HCT116 (cell line): ENCODE results near the gene CALML6. TPM values are rescaled to one million over a fixed set of nuclear protein-coding genes. Genes with fewer than 3 reads are reported as not detected.

Experiments used
- ATAC-seq: fragments of 200-7000 bp; cut with Tn5 transposase; 2 replicates; pipeline ENCODE4 v1.9.1; 2020; ENCODE audit warnings: mild to moderate bottlenecking, moderate library complexity
- BruUV-seq: library from RNA; stranded (reverse); fragments of 400-500 nt; replicated peaks from 2 replicates; lab custom pipeline; 2021; lab: Mats Ljungman, UMichigan
- CTCF ChIA-PET: fragments of 300-600 bp; sonication (Branson Sonifier 250); formaldehyde crosslinking; loops from one replicate; lab custom pipeline; 2021; ENCODE audit warnings: antibody characterized with exemption; lab: Charles Lee
- POLR2A ChIA-PET: fragments of 300-600, 350-600 bp; sonication (Branson Sonifier 250); formaldehyde crosslinking; loops from one replicate; lab custom pipeline; 2021; ENCODE audit warnings: antibody characterized with exemption; lab: Charles Lee
- RAD21 ChIA-PET, 2 experiments: fragments of 300-600 bp; sonication (Branson Sonifier 250); formaldehyde crosslinking; loops; one replicate each; lab custom pipeline; 2023; ENCODE audit warnings: low total read pairs in 2 of 2; ENCODE audit not compliant: uncharacterized antibody in 2 of 2, unreplicated experiment in 2 of 2, low non-redundant PET in 1 of 2; lab: Charles Lee
- DNase-seq: peaks from one replicate; pipeline ENCODE4 v3.0.0-alpha.2; 2010; ENCODE audit warnings: low read depth, low spot score
- H2AFZ ChIP-seq: fragments of 200-600 bp; shearing (Covaris generic), sonication (generic); 2 replicates; pipeline ENCODE4 v1.6.1; 2017; ENCODE audit warnings: low read depth, mixed run types, mixed read lengths, antibody characterized with exemption, low read length; ENCODE audit not compliant: poor library complexity, severe bottlenecking
- H3K27ac ChIP-seq: 2 replicates; pipeline ENCODE4 v1.5.1; 2012; ENCODE audit warnings: low read depth, low read length
- H3K27me3 ChIP-seq: fragments of 200-600 bp; sonication (generic); 2 replicates; pipeline ENCODE4 v1.6.1; 2016; ENCODE audit warnings: mixed run types, low read length, mixed read lengths; ENCODE audit not compliant: insufficient read depth
- H3K36me3 ChIP-seq, 2 experiments: fragments of 200-500 bp in 1 of 2; fragments of 200-600 bp in 1 of 2; sonication (Bioruptor generic) in 1 of 2; sonication (generic) in 1 of 2; 2 replicates each; pipeline versions ENCODE4 v1.5.1 to v1.6.1; 2014 to 2016; ENCODE audit warnings: low read length in 2 of 2, inconsistent platforms in 1 of 2, mixed read lengths in 1 of 2, mixed run types in 1 of 2; ENCODE audit not compliant: insufficient read depth in 2 of 2, control insufficient read depth in 1 of 2
- H3K4me1 ChIP-seq, 2 experiments: fragments of 200-600 bp in 1 of 2; sonication (generic) in 1 of 2; 2 replicates each; pipeline versions ENCODE4 v1.5.1 to v1.6.1; 2012 to 2017; ENCODE audit warnings: low read length in 2 of 2, inconsistent platforms in 1 of 2, mild to moderate bottlenecking in 1 of 2, mixed read lengths in 1 of 2, mixed run types in 1 of 2, moderate library complexity in 1 of 2; ENCODE audit not compliant: insufficient read depth in 2 of 2, control insufficient read depth in 1 of 2
- H3K4me2 ChIP-seq: fragments of 200-600 bp; sonication (generic); 2 replicates; pipeline ENCODE4 v1.6.1; 2017; ENCODE audit warnings: mixed run types, low read length, mixed read lengths
- H3K4me3 ChIP-seq, 2 experiments: fragments of 200-600 bp in 1 of 2; sonication (generic) in 1 of 2; replicated peaks in 1 of 2; 2 replicates each; pipeline ENCODE4 v1.5.1; 2011 to 2016; ENCODE audit warnings: low read length in 2 of 2, control low read depth in 1 of 2, low read depth in 1 of 2, mild to moderate bottlenecking in 1 of 2, mixed read lengths in 1 of 2, mixed run types in 1 of 2
- H3K79me2 ChIP-seq: fragments of 200-600 bp; sonication (generic); 2 replicates; pipeline ENCODE4 v1.6.1; 2017; ENCODE audit warnings: mild to moderate bottlenecking, mixed run types, low read length, moderate library complexity, mixed read lengths; ENCODE audit not compliant: insufficient read depth
- H3K9ac ChIP-seq: fragments of 200-600 bp; sonication (generic); 2 replicates; pipeline ENCODE4 v1.6.1; 2016; ENCODE audit warnings: low read length, mixed read lengths
- H3K9me2 ChIP-seq: fragments of 200-600 bp; sonication (generic), shearing (Covaris generic); 2 replicates; pipeline ENCODE4 v1.6.1; 2017; ENCODE audit warnings: mixed run types, mild to moderate bottlenecking, moderate library complexity; ENCODE audit not compliant: insufficient read depth
- H3K9me3 ChIP-seq, 2 experiments: fragments of 200-500 bp in 1 of 2; fragments of 200-600 bp in 1 of 2; sonication (Bioruptor generic) in 1 of 2; sonication (generic) in 1 of 2; 2 replicates each; pipeline ENCODE4 v1.6.1; 2014 to 2017; ENCODE audit warnings: low read length in 2 of 2, mixed read lengths in 2 of 2, inconsistent platforms in 1 of 2, low read depth in 1 of 2, mild to moderate bottlenecking in 1 of 2, mixed run types in 1 of 2, moderate library complexity in 1 of 2; ENCODE audit not compliant: control insufficient read depth in 1 of 2, insufficient read depth in 1 of 2
- H4K20me1 ChIP-seq: fragments of 200-600 bp; sonication (generic), shearing (Covaris generic); 2 replicates; pipeline ENCODE4 v1.6.1; 2017; ENCODE audit warnings: mixed run types, mild to moderate bottlenecking, moderate library complexity; ENCODE audit not compliant: insufficient read depth
- ATF3 ChIP-seq: IDR thresholded peaks from 2 replicates; pipeline ENCODE4 v1.6.1; 2012
- CEBPB ChIP-seq: IDR thresholded peaks from 2 replicates; pipeline ENCODE4 v1.6.1; 2012; ENCODE audit warnings: low read depth
- CTCF ChIP-seq, 3 experiments: fragments of 200-600 bp in 1 of 3; sonication (generic) in 1 of 3; IDR thresholded peaks in 2 of 3; conservative IDR thresholded peaks in 1 of 3; 2 replicates each; pipeline ENCODE4 v1.5.1; 2012 to 2017; ENCODE audit warnings: low read depth in 2 of 3, low read length in 2 of 3, antibody characterized with exemption in 1 of 3, borderline replicate concordance in 1 of 3, control low read depth in 1 of 3, mild to moderate bottlenecking in 1 of 3, mixed read lengths in 1 of 3, mixed run types in 1 of 3, moderate library complexity in 1 of 3; ENCODE audit not compliant: insufficient read depth in 1 of 3
- EZH2phosphoT487 ChIP-seq: fragments of 200-600 bp; IDR thresholded peaks from 2 replicates; pipeline ENCODE4 v1.6.1; 2018; ENCODE audit warnings: antibody characterized with exemption, borderline replicate concordance
- POLR2AphosphoS5 ChIP-seq: IDR thresholded peaks from 2 replicates; pipeline ENCODE4 v1.6.1; 2011; ENCODE audit warnings: mild to moderate bottlenecking, low read depth, low read length, moderate library complexity
- RAD21 ChIP-seq: IDR thresholded peaks from 2 replicates; pipeline ENCODE4 v1.6.1; 2012; ENCODE audit warnings: low read depth, mild to moderate bottlenecking
- SRF ChIP-seq: IDR thresholded peaks from 2 replicates; pipeline ENCODE4 v1.6.1; 2012; ENCODE audit warnings: low read depth
- ZBTB33 ChIP-seq: IDR thresholded peaks from 2 replicates; pipeline ENCODE4 v1.6.1; 2011; ENCODE audit warnings: mild to moderate bottlenecking, low read length, moderate library complexity; ENCODE audit not compliant: insufficient replicate concordance; ENCODE audit errors: extremely low read depth
- intact Hi-C: fragments of 100-400 bp; cut with micrococcal nuclease; formaldehyde crosslinking; loops from 2 replicates; pipeline ENCODE4 v1.10.0; 2022
- total RNA-seq: library from RNA; stranded (reverse); gene quantifications from one replicate; pipeline ENCODE4 v1.2.1, GENCODE V29; 2021; ENCODE audit not compliant: unreplicated experiment

The CALML6 gene
- total RNA-seq, 1 experiment from 2014 or later = 2.3 TPM

GRCh38 chr1:1915911-1916840, 1.1 kb downstream of the CALML6 start:
- ATAC-seq (no peak), DNase-seq (no peak)
- Histone ChIP-seq H3K27me3 (no peaks in the 10 kb centered on the region), H2AFZ (no peak overlapping the region), H3K9ac (no peak overlapping the region), H3K9me2 (no peaks in the 10 kb centered on the region), H3K4me1 (peaks cover 11 to 29% of the 10 kb centered on the region in 2 experiments), H3K4me3 (no peak overlapping the region), H3K27ac (no peak overlapping the region), H3K4me2 (no peak overlapping the region), H3K36me3 (no peaks in the 10 kb centered on the region), H4K20me1 (no peaks in the 10 kb centered on the region), H3K9me3 (no peaks in the 10 kb centered on the region), H3K79me2 (0 out of 2 replicates have a peak, but pooled peaks cover 8% of the 10 kb centered on the region)
- intact Hi-C loops = no loop called here
- CTCF ChIA-PET = no interaction called here
- TF ChIP-seq ZBTB33 (no peak), ATF3 (no peak), SRF (no peak), EZH2phosphoT487 (no peak), RAD21 (no peak), CTCF (IDR thresholded peaks at IDR 0.05 in 2 of 3, conservative IDR thresholded peaks at IDR 0.05 in 1 of 3; ENCODE audit: borderline replicate concordance in 1 of 3, insufficient read depth in 1 of 3, low read depth in 2 of 3, low read length in 2 of 3) (no peak), POLR2AphosphoS5 (no peak), CEBPB (no peak)
- POLR2A ChIA-PET = no interaction called here
- RAD21 ChIA-PET = no interaction called here
- BruUV-seq = no TSS peak
